DND-41 (cell line): ENCODE measurements around the gene FADS2.
A peak's percentile ranks its signal among the peaks of the same experiment; 100 is the strongest.

ENCODE experiments used
- ATAC-seq: fragments of 200-7000 bp; cut with Tn5 transposase; 3 replicates; pipeline ENCODE4 v1.9.1; 2021; ENCODE audit warnings: low read depth; ENCODE audit not compliant: insufficient read depth
- DNase-seq: peaks from one replicate; pipeline ENCODE4 v3.0.0-alpha.2; 2020
- H2AFZ ChIP-seq: 2 replicates; pipeline ENCODE4 v1.6.0; 2012; ENCODE audit warnings: low read depth, low read length
- H3K27ac ChIP-seq: 2 replicates; pipeline ENCODE4 v1.5.1; 2012; ENCODE audit warnings: low read length, inconsistent platforms
- H3K27me3 ChIP-seq: fragments of 200-600 bp; sonication (generic); 2 replicates; pipeline ENCODE4 v1.6.0; 2012; ENCODE audit warnings: low read length, mild to moderate bottlenecking, inconsistent platforms; ENCODE audit not compliant: insufficient read depth, poor library complexity
- H3K36me3 ChIP-seq: 2 replicates; pipeline ENCODE4 v1.5.1; 2012; ENCODE audit warnings: low read length, inconsistent platforms; ENCODE audit not compliant: insufficient read depth
- H3K4me1 ChIP-seq: 2 replicates; pipeline ENCODE4 v1.5.1; 2012; ENCODE audit warnings: mild to moderate bottlenecking, low read length; ENCODE audit not compliant: insufficient read depth
- H3K4me2 ChIP-seq: 2 replicates; pipeline ENCODE4 v1.6.0; 2012; ENCODE audit warnings: mild to moderate bottlenecking, moderate library complexity, low read length, inconsistent platforms; ENCODE audit not compliant: insufficient read depth
- H3K4me3 ChIP-seq, 2 experiments: fragments of 200-600 bp in 1 of 2; shearing (Covaris generic) in 1 of 2; 2 replicates each; pipeline ENCODE4 v1.5.1; 2012 to 2016; ENCODE audit warnings: inconsistent platforms in 2 of 2, low read length in 2 of 2, mild to moderate bottlenecking in 2 of 2, low read depth in 1 of 2, moderate library complexity in 1 of 2
- H3K79me2 ChIP-seq: 2 replicates; pipeline ENCODE4 v1.6.0; 2012; ENCODE audit warnings: low read length, inconsistent platforms; ENCODE audit not compliant: insufficient read depth
- H3K9ac ChIP-seq: 2 replicates; pipeline ENCODE4 v1.6.0; 2012; ENCODE audit warnings: low read depth, mild to moderate bottlenecking, inconsistent platforms, low read length, moderate library complexity
- H3K9me3 ChIP-seq: 2 replicates; pipeline ENCODE4 v1.5.1; 2012; ENCODE audit warnings: low read length, moderate library complexity, mild to moderate bottlenecking, inconsistent platforms; ENCODE audit not compliant: insufficient read depth, severe bottlenecking
- H4K20me1 ChIP-seq: 2 replicates; pipeline ENCODE4 v1.6.0; 2012; ENCODE audit warnings: low read length; ENCODE audit not compliant: insufficient read depth
- CTCF ChIP-seq: IDR thresholded peaks from 2 replicates; pipeline ENCODE4 v1.5.1; 2012; ENCODE audit warnings: borderline replicate concordance, low read length, moderate library complexity, mild to moderate bottlenecking; ENCODE audit not compliant: poor library complexity, severe bottlenecking; ENCODE audit errors: extremely low read depth
- EZH2 ChIP-seq: IDR thresholded peaks from 3 replicates; pipeline ENCODE4 v1.6.1; 2012; ENCODE audit warnings: borderline replicate concordance, low read depth, mild to moderate bottlenecking, moderate library complexity, low read length, inconsistent platforms; ENCODE audit not compliant: severe bottlenecking

Gene FADS2

GRCh38 chr11:61812736-61813411 is 15.2 kb upstream of the FADS2 start:
- H3K27me3 ChIP-seq, result no peaks in the 10 kb centered on the region
- H2AFZ ChIP-seq, result no peak overlapping the region
- TF ChIP-seq CTCF, result no peak
- TF ChIP-seq EZH2, result no peak
- no peaks in the 10 kb centered on the region for H3K9me3 ChIP-seq
- H3K27ac ChIP-seq, result peak overlapping the region; percentile 18; the same call in 1 of the 2 replicates
- H3K9ac ChIP-seq, result no peak overlapping the region
- H4K20me1 ChIP-seq, result peaks cover 36% of the 10 kb centered on the region
- peaks cover 79% of the 10 kb centered on the region for H3K36me3 ChIP-seq
- DNase-seq, result no peak
- H3K4me2 ChIP-seq, result no peak overlapping the region
- peaks cover 85% of the 10 kb centered on the region for H3K79me2 ChIP-seq
- no peak overlapping the region for H3K4me3 ChIP-seq
- peaks cover 25% of the 10 kb centered on the region for H3K4me1 ChIP-seq
- ATAC-seq, result no peak

- Histone ChIP-seq H3K9me3 (no peaks in the 10 kb centered on the region), H3K4me1 (peaks cover 28% of the 10 kb centered on the region), H3K9ac (peak overlapping the region; percentile 96), H3K27ac (peak overlapping the region; percentile 86), H4K20me1 (peaks cover 30% of the 10 kb centered on the region), H3K4me3 (peak overlapping the region; percentile 52 to 74; a peak in 3 of 4 replicates), H3K79me2 (peaks cover 72% of the 10 kb centered on the region), H3K36me3 (peaks cover 64% of the 10 kb centered on the region), H2AFZ (peak overlapping the region; percentile 70; the same call in 1 of the 2 replicates), H3K4me2 (peak overlapping the region; percentile 83), H3K27me3 (no peaks in the 10 kb centered on the region)
- TF ChIP-seq CTCF (no peak), EZH2 (no peak)
- ATAC-seq (peak; percentile 7; the same call in 2 of the 3 replicates), DNase-seq (peak; percentile 66)
Observed at GRCh38 chr11:61814247-61814957, 13.7 kb upstream of the FADS2 start.

- Histone ChIP-seq H3K4me1 (peaks cover 28% of the 10 kb centered on the region), H3K4me3 (peak overlapping the region; percentile 52 to 74), H2AFZ (peak overlapping the region; percentile 70), H3K79me2 (peaks cover 65% of the 10 kb centered on the region), H3K27ac (peak overlapping the region; percentile 86), H3K27me3 (no peaks in the 10 kb centered on the region), H3K9ac (peak overlapping the region; percentile 96), H3K4me2 (peak overlapping the region; percentile 83), H3K9me3 (no peaks in the 10 kb centered on the region), H4K20me1 (peaks cover 30% of the 10 kb centered on the region), H3K36me3 (peaks cover 56% of the 10 kb centered on the region)
- DNase-seq (peak; percentile 80), ATAC-seq (peak; percentile 53)
- TF ChIP-seq EZH2 (no peak), CTCF (no peak)
Observed at GRCh38 chr11:61814958-61815789, 12.9 kb upstream of the FADS2 start.
